ENCODE results near the gene GLMN.
A peak's percentile ranks its signal among the peaks of the same experiment; 100 is the strongest.
"Not testable (repeated sequence)": the region's sequence is repeated elsewhere in the genome, so short reads cannot be mapped to it uniquely, and the experiment has no call there.

The GLMN gene

GRCh38 chr1:92299477-92300150 lies 827 bp upstream of the GLMN start:
- no peak for DNase-seq (ENCODE audit: low spot score)

- DNase-seq (ENCODE audit: low spot score) = no peak
Measured at GRCh38 chr1:92298213-92298572, 594 bp downstream of the GLMN start.

- DNase-seq (ENCODE audit: low spot score) = peak; percentile 46
Measured at GRCh38 chr1:92291372-92291999, 7.3 kb downstream of the GLMN start.

- DNase-seq (ENCODE audit: low spot score) = not testable (repeated sequence)
Measured at GRCh38 chr1:92281411-92281810, 17.4 kb downstream of the GLMN start.

GRCh38 chr1:92279781-92280180 lies 19.0 kb downstream of the GLMN start:
- DNase-seq (ENCODE audit: low spot score) = not testable (repeated sequence)

GRCh38 chr1:92277105-92277723 lies 21.6 kb downstream of the GLMN start:
- DNase-seq (ENCODE audit: low spot score) = no peak

GRCh38 chr1:92276082-92276481 lies 22.7 kb downstream of the GLMN start:
- no peak for DNase-seq (ENCODE audit: low spot score)

- no peak for DNase-seq (ENCODE audit: low spot score)
Measured at GRCh38 chr1:92274939-92275338, 23.8 kb downstream of the GLMN start.

GRCh38 chr1:92273039-92273438 lies 25.7 kb downstream of the GLMN start:
- no peak for DNase-seq (ENCODE audit: low spot score)

- DNase-seq (ENCODE audit: low spot score) = no peak
Measured at GRCh38 chr1:92262516-92262915, 36.3 kb downstream of the GLMN start.

GRCh38 chr1:92259350-92259749 lies 39.4 kb downstream of the GLMN start:
- no peak for DNase-seq (ENCODE audit: low spot score)

- not testable (repeated sequence) for DNase-seq (ENCODE audit: low spot score)
Measured at GRCh38 chr1:92254714-92255113, 44.1 kb downstream of the GLMN start.

- DNase-seq (ENCODE audit: low spot score) = no peak
Measured at GRCh38 chr1:92244376-92244775, 54.4 kb downstream of the GLMN start.

- DNase-seq (ENCODE audit: low spot score) = no peak
Measured at GRCh38 chr1:92240034-92240433, 58.8 kb downstream of the GLMN start.

- DNase-seq (ENCODE audit: low spot score) = no peak
Measured at GRCh38 chr1:92230736-92231135, 68.1 kb downstream of the GLMN start.

- no peak for DNase-seq (ENCODE audit: low spot score)
Measured at GRCh38 chr1:92228401-92228800, 70.4 kb downstream of the GLMN start.

- DNase-seq (ENCODE audit: low spot score) = no peak
Measured at GRCh38 chr1:92219028-92219427, 79.8 kb downstream of the GLMN start.

GRCh38 chr1:92218559-92218958 lies 80.2 kb downstream of the GLMN start:
- DNase-seq (ENCODE audit: low spot score) = no peak

GRCh38 chr1:92217721-92218120 lies 81.1 kb downstream of the GLMN start, which contains the start of gene C1orf146:
TSS of gene C1orf146 (plus strand) at chr1:92217915. CDS start at chr1:92231421, 13,506 bp downstream.
- no peak for DNase-seq (ENCODE audit: low spot score)

- DNase-seq (ENCODE audit: low spot score) = no peak
Measured at GRCh38 chr1:92211166-92211565, 87.6 kb downstream of the GLMN start.

- DNase-seq (ENCODE audit: low spot score) = no peak
Measured at GRCh38 chr1:92210701-92211100, 88.1 kb downstream of the GLMN start.

- DNase-seq (ENCODE audit: low spot score) = no peak
Measured at GRCh38 chr1:92203105-92203504, 95.7 kb downstream of the GLMN start.

GRCh38 chr1:92201973-92202372 lies 96.8 kb downstream of the GLMN start:
- no peak for DNase-seq (ENCODE audit: low spot score)

Data from HuH-7 (cell line).